HUDEP-2 (cell line): ENCODE data around the gene PCMTD2.

Experiments
- DNase-seq, 76 experiments: peaks; one replicate each; lab custom pipeline; 2025; ENCODE audit not compliant: unreplicated experiment in 76 of 76; lab: John Stamatoyannopoulos, UW

Gene PCMTD2

DNA sequence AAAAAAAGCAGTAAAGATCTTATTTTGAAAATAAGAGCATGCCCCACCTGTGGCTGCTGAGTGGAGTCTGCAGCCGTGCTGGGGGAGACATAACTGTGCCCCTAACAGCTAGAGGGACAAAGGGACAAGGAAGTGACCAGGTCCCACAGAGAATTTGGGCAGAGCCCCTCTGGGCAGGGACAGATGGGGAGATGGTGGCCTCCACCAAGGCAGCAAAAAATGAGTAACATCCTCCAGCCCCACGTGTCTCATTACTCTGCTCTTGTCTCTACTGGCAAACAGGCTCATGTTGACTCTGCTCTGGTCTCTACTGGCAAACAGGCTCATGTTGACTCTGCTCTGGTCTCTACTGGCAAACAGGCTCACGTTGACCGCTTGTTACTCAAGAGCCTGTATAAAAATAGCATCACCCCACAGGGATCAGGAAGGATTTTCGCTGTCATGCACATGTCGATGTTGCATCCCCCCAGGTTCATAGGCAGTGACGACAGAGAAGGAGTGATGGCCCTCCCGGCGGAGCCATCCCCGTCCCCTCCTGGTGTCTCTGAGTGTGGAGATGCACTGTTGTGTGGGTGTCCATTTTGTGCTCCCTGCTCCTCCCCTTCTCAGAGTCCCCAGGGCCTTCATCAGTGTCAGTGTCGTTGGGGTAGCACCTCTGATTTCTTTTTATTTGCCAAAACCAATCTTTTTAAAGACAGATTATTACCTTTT lies 17.3 kb upstream of the PCMTD2 start:
- DNase-seq: no peak

DNA sequence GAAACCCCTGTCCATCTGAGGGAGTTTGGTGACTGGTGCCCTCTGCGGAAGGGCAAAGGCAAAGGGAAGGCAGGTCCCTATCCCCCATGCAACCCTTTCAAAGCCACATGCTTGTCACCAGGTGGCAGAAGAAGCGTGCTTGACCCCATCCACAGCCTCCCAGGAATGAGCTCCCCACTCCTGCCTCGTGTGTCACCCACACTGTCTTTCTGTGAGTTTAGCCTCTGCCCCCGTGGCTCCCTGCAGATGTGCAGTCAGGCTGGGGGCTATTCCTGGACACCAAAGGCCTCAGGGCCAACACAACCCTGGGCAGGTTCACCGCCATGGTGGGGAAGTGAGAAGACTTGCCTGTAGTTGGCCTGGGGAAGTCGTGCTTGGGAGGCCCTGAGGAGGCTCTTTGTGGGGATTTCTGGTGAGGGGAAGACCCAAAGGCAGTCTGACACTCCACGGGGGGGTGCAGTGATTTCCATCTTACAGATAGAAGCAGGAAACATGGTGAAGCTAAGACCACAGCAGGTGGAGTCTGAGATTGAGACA lies 16.6 kb upstream of the PCMTD2 start:
- no peak for DNase-seq

DNA sequence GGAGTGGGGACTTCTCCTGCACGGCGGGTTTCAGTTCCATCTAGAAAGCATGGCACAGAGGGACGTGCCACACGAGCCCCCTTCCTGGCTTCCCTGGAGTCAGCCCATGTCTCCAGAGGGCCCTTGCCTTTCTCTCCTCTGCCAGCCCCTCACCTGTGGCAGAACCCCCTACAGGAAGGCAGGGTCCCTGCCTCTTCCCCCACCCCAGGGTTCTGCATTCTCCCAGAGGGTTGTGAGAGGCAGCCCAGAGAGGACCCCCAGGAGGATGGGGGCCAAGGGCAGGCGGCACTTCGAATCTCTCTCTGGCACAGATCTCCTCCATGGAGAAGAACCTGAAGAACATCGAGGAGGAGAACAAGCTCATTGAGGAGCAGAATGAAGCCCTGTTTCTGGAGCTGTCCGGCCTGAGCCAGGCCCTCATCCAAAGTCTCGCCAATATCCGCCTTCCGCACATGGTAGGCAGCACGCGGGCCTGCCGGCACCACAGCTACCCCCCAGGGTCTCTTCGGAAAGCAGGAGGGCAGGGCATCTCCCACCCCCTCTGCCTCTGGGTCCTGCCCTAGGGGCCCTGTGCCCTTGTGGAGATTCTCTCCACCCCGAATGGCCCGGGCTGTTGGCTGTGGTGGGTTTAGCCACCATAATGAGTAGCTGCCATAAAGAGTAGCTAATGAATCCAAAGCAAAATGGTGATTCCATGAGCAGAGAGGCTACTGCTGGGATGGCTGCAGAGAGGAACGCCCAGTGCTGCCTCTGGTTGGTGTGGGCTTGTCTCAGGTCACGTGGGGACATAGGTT lies 15.9 kb upstream of the PCMTD2 start:
- DNase-seq: no peak

DNA sequence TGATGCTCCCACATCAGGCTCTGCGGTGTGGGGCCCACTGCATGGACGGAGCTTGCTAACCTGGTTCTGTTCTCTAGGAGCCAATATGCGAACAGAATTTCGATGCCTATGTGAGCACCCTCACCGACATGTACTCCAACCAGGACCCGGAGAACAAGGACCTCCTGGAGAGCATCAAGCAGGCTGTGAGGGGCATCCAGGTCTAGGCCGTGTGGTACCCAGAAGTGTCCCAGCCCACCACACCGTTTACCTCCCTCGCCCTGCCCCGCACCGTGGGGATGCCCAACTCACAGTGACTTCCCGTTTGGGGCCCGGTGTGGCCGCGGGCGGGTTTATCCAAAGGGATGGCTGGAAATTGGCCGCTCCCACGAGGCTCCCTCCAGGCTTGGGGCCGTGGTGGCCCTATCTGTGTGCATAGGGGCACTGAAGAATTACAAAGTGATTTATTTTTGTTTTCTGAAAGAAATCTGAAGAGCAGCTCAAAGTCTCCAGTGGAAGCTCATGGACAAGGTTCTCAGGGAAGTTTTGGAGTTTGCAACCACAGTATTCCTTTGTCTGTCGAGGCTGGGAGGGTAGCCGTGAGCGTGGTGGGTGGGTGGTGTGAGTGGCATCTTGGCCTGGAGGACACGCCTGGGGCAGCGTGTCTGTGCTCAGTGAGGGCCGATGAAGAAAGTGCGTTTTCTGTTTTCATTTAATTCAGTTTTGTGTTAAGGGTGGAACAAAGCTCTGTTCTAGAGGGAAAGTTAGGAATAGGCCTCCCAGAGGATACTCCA lies 15.1 kb upstream of the PCMTD2 start:
- no peak for DNase-seq

DNA sequence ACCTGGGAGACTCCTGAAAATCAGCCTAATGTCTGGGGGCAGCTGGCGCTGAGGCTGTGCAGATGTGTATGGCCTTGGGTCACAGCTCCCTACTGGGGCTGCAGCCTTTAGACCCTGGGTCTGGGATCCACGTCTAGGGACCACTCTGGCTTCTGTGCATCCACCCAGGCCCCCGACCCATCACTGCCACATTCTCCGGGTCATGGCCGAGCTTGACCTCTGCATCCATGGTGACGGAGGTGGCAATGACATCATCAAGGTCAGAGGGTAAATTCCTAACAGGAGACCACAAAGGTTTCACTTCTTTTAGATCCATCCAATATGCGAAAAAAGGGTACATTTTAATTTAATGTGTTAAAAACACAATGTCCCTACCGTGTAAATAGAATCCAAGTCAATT lies 14.5 kb upstream of the PCMTD2 start:
- no peak for DNase-seq

DNA sequence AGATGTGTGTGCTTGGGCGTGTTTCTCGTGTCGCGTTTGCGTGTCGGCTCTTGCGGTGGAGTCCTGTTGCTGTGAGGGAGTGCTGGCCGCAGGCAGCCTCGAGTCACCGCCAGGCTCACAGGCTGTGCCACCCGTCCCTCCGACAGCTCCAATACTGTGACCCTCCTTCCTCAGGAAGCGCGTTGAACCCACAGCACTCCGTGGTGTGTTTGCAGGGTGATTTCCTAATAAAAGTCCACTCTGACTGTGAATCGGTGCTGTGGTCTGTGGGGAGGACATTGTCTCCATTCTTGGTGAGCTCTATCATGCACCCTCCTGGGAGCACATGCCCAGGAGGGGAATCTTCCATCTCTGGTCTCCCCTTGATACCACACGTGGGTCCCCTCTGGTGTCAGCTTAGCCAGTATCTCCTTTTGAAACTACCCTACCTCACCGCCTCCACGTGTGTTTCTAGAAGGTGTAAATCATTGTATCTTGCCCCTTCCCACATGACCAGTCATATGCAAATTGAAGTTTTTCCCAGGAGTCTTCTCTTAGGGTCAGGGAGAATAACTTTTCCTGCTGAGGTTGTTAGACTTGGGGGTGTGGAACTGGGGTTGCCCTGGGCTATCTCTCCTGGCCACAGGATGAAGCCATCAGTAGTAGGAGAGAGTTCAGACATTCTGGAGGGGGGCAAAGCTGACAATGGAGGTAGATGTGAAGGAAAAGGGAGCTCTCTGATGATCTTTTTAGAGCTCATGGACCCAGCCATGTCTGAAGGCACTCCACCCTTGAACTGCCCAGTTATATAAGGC lies 13.3 kb upstream of the PCMTD2 start:
- no peak for DNase-seq

DNA sequence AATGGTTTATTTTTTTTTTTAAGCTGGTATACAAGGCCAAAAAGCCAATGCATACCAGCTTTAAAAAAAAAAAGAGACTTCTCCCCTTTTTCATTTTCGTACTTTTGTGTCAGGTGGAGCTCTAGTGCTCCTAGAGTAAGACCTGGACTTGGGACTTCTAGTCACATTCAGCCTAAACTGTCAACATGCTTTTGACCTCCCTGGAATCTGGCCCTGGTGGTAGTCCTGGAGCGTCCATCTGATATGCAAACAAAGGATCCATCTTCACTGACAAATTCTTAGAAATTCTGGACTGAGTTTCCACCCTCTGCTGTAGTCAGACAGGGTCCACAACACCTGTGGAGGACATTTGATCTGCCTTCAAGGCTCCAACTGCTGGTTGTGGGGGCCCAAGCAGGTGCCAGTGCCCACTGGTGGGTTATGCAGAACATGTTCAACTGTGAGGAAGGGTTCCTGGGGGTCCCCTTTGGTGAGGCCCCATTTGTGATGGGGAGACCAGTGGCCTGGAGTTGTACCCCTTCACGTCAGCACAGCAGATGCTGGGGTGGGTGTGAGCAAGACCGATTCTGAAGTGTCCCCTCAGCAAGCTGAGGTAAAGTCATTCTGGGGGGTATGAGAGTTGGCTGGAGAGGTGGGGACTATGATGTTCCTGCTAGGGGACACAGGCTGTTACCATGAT lies 12.6 kb upstream of the PCMTD2 start:
- DNase-seq: no peak

DNA sequence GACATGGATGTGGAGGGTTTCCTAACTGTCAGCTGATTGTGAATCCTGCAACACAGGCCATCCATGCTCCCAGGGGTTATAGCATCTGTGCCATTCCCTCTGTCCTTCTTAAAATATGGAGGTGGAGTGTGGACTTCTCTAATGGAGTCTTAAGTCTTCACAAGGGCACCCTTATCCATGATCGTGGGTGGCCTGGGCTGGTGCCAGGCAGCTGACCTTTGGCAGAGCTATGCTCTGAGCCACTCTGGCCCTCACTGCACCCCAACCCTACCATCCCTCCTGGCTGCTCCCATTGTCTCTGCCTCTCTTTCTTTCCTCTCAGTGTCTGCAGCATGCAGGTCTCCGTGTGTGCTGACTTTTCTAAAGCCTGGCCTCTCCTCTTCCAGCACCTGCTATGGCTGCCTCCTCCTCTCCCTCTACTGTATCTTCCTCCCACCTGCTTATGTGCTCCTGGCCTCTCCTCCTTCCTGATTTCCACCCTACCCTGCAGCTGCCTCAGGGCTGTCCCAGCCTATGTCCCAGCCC lies 11.2 kb upstream of the PCMTD2 start:
- no peak for DNase-seq

DNA sequence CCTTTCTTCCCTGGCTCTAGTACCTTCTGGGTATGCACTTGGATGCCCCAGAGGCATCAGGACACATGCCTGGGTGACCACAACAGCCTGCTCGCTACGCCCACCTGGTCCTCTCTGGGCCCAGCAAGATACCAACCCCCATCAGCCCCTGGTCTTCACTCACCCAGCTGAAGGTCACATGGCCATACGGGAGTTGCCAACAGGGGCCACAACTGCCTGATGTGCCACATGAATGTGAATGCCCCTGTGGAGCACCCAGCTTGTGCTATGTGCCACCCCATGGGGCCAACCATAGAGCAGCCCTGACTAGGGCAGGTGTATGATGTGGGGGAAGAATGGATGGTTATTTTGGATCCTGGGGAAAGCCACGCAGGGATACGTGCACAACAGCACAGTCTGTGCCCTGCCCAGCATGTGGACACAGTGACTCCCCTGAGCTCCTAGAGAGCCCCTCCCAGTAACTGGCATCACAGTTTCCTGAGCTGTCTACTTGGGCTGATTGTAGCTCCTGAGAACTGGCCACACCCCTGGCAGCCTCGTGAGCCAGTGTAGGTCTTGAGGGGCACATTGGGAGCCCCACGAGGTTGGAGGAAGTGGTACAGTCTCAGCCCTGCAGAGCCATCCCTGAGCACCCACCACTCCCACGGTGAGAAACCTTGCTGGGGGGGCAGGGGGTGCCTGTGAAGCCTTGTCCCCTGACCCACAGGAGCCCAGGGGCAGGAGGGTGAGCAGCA lies 10.5 kb upstream of the PCMTD2 start:
- DNase-seq: peak in 3 of 76 experiments; percentile 10 to 35 (median 23)

DNA sequence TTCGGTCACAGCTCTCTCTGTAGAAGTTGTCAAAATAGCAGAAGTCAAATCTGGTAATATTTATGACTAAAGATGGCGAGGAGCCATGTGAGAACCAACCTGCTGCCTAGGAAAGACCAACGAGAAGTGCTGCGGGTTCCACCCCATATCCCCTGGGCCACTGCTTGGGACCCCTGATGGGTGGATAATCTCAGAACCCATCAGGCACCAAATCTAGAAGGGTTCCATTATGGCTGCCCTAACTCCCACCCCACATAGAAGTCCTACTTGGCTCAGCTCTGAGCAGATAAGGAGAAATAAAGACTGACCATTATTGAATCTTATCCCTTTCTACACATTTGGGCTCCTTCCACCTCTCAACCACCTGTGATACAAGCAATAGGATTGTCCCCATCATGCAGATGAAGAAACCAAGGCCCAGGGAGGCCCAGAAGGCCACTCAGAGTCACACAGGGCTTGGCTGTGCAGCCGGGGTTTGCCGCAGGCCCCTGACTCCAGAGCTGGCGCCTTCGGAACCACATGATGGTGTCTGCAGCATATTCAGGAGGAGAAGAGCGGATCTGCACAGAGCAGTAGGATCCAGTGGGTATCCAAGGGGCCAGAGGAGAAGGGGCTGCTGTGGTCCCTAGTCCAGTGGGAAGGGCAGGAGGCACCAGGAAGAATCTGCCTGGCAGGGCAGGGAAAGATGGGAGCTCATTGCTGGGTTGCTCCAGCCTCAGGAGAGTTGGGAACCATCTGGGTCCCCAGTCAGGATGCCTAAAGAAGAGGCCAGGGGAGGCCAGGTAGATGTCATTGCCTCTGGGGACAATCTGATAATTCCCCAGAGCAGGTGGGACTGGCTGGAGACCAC lies 9.6 kb upstream of the PCMTD2 start:
- DNase-seq: no peak

DNA sequence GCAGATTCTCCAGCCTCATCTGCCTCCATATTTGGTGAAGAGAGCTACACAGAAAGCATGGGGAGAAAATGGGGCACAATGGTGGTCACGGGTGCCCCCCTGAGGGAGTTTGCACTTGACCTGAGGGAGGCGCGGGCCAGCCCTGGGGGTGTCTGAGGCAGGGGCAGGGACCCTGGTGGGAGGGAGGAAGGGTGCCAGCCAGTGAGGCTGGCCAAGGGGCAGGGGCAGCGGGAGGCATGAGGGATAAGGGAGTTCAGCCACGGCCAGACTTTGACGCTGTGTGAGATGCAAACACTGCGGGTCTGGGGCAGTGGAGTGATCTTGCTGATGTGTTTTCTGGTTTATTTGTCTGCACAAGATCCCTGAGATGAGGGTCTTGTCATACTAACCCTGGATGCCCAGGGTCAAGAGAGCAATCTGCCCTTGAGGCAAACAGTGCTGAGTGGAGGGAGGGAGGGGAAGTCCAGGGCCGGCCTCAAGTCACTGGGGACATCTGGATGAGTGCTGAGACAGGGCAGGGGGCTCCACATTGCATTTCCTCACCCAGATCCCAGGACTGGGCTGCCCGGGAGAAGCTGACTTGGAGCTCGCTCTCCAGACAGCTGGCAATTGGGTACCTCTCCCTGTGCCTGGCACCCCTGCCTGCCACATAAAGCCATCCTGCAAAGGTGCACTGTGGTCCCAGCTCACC lies 8.8 kb upstream of the PCMTD2 start:
- DNase-seq: no peak

DNA sequence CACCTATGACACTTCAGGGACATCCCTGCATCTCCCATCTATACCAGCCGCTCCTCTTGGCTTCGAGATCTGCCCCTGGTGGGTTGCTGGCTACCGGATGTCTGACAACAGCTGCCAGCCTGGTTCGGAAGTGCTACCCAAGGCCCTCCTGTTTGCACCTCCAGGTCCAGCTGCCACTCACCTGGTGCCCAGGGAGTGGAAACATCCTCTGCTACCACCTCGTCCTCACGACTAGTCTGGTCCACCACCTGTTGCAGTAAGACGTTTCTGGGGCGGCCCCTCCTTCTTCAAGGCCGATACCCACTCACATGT lies 8.3 kb upstream of the PCMTD2 start:
- DNase-seq: no peak

DNA sequence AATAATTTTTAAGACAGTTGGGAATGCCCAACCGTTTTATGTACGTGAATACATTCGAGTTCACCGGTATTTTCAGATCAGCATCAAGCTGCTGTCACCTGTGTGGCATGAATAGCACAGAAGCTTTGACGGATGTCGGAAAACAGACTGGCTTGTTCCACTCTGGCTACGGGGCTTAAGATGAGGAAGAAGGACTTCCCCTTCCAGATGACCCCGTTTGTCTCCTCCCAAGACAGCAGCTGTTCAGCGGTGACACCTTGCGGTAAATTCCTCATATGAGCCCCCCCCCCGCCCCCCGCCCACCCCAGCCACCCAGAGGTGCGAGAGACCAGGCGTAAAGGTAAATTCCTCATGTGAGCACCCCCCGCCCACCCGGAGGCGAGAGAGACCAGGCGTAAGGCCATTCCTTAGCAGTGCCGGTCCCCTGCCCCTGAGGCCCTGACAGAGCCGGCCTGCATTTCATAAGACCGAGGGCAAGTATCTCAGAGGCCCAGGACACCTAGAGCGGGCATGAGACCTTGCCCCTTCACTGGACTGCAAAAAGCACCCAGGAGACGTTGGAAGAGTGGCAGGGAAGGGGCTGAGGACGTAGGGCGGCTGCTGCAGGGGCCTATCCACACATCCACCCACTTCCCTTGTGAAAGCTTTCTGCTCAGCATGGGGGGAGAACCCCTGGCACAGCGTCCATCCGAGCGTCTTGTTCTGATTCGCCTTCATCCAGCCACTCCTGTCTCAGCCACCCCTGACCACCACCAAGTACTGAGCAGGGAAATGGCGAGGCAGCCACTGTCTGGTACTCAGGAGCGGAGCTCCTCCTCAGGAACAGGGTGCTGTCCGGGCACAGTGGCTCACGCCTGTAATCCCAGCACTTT lies 7.3 kb upstream of the PCMTD2 start:
- no peak for DNase-seq

DNA sequence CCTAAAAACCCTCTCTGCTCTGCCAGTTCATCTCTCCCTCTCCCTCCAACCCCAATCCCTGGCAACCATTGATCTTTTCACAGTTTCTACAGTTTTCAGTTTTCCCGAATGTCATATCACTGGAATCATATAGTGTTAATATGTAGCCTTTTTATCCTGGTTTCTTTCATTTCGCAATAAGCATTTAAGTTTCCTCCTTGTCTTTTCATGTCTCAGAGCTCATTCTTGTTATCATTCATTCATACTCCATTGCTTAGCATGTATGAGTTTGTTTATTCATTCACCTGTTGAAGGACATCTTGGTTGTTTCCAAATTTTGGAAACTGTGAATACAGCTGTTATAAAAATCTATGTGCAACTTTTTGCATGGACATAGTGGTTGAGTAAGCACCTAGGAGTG lies 5.5 kb upstream of the PCMTD2 start:
- DNase-seq: no peak

DNA sequence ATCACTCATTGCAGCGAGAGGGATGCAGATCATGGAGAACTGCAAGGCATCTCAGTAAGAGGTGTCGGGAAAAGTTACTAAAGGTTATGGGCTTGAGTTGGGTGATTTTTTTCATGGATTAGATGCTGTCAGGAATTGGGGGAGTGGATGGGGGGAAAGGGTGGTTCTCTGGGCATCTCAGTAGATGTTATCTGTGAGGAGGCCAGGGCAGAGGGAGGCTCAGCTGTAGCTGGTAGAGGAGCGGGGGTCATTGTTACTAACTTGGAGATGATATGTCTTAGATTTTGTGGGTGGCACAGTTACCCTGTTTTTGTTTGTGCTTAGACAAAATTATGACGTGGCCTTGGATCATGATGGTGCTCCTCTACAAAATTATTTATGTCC lies 2.6 kb upstream of the PCMTD2 start:
- DNase-seq: no peak

DNA sequence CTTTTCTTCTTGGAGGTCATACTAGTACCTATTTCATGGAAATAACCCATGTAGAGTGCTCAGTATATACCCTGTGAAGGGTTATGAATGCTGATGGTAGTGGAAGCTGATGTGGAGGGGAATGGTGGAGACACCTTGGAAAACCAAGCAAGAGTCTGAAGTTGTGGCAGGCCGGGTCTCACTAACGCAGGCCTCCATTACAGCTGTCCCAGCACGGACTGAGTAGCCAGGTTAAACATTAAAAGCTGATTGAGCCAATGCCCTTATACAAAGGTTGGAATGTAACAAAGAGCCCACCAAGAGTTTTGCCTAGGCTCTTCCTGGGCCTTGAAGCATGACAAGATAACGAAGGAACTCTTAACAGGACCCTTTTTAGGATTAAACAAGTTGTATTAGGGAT lies 2.1 kb upstream of the PCMTD2 start:
- DNase-seq: no peak

DNA sequence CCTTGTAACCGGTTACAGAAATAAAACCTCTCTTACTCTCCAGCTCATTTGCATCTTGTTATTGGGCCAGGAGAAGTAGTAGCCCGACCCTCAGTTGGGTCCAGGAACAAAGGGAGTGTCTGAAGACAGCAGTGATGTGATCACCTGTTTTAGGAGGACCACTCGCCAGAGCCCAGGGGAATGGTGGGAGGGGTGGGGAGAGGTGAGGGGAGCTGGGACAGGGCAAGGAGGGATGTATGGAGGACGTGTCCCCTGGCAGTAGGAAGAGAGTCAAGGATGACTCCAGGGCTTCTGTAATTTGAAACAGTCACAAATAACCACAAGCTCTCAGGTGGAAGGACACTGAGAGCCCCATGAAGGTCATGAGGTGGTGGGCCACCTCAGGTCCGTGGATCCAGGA lies 1.4 kb upstream of the PCMTD2 start:
- DNase-seq: no peak
